GM12892 (cell line): Measurements from ENCODE around the gene PHRF1.

ENCODE experiments used
- POLR2A ChIP-seq: IDR thresholded peaks from 2 replicates; pipeline ENCODE4 v1.6.1; 2011; ENCODE audit warnings: low read depth, low read length, control low read depth
- POLR2AphosphoS5 ChIP-seq: IDR thresholded peaks from 2 replicates; pipeline ENCODE4 v1.6.1; 2011; ENCODE audit warnings: low read depth, low read length, control low read depth
- TAF1 ChIP-seq: IDR thresholded peaks from 2 replicates; pipeline ENCODE4 v1.6.1; 2011; ENCODE audit warnings: low read depth, mild to moderate bottlenecking, control low read depth, low read length, borderline replicate concordance

- no peak for TF ChIP-seq POLR2A
- TF ChIP-seq POLR2AphosphoS5: no peak
- no peak for TF ChIP-seq TAF1
These were observed 21.6 kb upstream of the PHRF1 start for GRCh38 chr11:554428-555226.
